SKM-1 treated with dmso at 0.1 percent for 144 hours (cell line): ENCODE results near the gene MIA2.
"Not testable (repeated sequence)": the region's sequence is repeated elsewhere in the genome, so short reads cannot be mapped to it uniquely, and the experiment has no call there.

Experiments
- DNase-seq: peaks from one replicate; lab custom pipeline; 2025; ENCODE audit not compliant: unreplicated experiment; lab: John Stamatoyannopoulos, UW

The MIA2 gene

DNA sequence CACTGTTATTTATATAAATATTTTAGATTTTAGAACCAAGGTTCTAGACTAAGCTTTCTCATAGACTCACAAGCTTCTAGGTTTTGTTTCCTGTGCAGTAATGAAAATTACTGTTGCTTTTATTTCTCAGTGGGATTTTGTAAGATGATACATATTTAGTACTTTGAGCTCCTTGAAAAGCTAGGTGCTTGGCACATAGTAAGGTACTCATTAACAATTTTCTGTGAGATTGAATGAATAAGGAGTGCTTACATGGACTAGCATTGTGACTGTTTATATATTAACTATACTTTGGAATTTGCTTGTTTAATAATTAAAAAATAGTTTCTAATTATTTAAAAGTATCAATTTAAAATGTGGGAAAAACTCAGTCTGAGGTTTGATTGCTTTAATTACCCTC, 85.7 kb downstream of the MIA2 start:
- no peak for DNase-seq

DNA sequence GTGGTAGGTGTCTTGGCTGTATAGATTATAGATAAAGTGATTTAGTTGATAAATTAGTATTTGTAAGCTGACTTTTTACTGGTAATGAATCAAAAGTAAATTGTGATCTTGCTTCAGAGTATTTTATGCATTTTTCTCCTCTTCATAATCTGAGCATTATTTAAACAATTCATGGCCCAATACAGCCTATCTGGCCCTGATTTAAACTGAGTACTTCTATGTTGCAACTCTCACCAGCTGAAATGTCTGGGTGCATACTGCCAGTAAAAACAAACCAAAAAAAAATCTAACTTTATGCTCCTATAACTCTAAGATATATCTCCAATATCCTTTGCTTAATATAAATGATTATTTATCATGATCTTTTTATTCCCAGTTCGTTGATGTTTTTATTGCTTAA, 86.6 kb downstream of the MIA2 start:
- DNase-seq: no peak

DNA sequence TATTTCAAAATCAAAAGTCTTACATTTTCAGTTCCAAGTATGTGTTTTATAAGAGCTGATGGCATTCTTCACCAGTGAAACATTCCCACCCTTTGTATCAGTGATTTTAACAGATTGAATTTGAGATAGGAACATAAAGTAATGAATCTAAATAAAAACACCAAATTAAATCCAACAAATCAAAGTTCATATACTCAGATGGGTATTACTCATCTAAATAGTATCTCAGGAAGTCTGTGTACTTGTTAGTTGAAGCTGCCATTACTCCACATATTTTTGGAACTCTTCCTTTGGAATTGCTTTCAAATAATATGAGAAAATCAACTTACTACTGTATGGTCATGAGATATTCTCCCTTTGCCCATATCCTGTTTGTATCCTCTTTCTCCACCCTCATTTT, 89.1 kb downstream of the MIA2 start:
- DNase-seq: no peak

DNA sequence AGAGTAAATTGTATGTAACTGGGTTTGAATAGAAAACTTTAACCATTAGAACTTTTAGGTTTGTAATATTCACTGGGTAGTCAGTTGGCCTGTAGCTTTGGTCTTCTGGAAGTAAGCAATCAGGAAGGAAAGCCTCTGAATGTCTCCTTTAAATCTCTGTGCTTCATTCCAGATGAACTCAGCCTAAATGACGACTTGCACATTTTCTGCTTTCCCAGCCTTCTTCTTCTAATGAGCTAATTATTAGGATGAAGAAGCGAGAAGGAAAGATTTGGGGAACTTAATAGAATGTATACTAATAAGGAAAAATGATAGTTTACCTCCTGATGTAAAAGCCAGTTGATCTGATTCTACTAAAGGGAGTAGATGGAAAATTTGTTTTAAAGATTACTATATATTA, 90.4 kb downstream of the MIA2 start:
- no peak for DNase-seq

DNA sequence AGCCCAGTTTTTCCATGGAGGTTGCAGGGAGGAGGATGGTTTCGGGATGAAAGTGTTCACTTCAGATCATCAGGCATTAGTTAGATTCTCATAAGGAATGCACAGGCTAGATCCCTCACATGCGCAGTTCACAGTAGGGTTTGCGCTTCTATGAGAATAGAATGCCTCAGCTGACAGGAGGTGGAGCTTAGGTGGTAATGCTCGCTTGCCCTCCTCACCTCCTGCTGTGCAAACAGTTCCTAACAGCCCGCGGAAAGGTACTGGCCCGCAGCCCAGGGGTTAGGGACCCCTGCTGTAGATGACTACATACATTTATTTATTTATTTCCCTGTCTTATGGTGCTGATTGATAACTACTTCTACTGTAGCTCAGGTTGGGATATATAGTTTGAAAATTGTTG, 105.3 kb downstream of the MIA2 start:
- DNase-seq: no peak

DNA sequence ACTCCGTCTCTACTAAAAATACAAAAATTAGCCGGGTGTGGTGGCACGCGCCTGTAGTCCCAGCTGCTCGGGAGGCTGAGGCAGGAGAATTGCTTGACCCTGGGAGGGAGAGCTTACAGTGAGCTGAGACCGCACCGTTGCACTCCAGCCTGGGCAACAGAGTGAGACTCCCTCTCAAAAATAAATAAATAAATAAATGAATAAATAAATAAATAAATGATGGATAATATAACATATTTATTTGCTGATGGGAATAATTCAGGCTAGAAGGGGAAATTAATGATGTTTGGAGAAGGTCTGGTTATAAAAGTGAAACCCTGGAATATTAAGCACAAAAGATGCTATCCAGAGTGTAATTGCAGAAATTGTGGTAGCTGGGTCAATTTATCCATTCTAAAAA, 107.4 kb downstream of the MIA2 start:
- DNase-seq: not testable (repeated sequence)

DNA sequence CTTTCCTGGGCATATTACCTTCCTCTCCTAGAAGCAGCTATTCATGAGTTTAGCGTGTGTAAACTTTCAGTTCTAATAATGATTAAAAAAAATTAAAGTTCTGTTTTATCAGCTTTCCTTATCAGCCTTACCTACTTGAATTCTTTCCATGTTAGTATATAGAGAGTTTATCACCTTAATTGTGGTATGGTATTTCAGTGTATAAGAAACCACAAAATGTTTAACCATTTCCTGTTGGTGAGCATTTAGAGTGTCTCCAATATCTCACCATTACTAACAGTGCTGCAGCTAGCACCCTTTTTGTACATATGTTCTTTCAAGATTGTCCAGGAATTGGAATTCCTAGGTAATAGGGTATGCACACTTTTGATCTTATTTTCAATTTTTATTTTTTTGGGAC, 109.1 kb downstream of the MIA2 start:
- DNase-seq: no peak

DNA sequence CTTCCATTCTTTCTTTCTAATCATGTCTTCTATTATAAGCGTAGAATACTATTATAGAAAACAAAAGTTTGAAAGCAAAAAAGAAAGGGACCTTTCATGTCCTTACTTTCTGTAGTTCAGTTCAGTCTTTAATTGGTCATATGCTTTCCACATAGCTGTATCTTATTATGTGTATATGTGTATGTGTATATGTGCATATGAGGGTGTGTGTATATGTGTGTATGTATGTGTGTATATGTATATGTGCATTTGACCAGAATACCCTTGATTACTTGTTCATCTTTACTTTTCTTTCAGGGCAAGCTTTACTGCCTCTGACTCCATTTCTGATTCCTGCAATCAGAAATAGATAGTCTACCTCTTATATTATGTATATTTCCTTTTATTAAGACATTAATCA, 109.9 kb downstream of the MIA2 start:
- DNase-seq: no peak

DNA sequence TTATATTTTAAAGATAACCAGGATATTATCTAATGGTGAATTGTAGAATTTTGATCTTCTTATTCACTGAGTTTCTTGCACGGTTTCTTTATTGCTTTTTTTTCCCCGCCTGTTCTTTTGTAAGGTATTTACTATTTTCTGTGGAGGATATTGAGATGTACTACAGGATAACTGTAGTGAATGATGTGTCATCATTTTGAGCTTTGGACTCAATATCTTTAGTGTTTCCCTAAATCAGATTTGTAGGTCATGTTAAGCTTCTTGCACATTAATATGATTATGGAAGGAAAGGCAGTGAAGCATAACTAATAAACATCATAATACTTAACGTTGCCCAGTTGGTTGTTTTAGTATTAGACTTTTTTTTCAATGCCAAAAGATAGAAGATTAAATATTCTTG, 117.2 kb downstream of the MIA2 start:
- DNase-seq: no peak

DNA sequence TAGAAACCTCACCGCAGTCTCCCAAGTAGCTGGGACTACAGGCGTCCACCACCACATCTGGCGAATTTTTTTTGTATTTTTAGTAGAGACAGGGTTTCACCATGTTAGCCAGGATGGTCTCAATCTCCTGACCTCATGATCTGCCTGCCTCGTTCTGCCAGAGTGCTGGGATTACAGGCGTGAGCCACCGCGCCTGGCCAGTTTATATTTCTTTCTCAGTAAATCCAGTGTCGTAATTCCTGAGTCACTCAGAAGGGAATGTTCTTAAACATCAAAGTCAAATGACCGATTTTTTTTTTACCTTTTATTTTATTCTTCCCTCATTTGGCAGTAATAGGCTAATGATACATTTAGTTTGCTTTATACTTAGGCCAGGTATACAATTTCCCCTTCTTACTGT, 118.0 kb downstream of the MIA2 start:
- no peak for DNase-seq

DNA sequence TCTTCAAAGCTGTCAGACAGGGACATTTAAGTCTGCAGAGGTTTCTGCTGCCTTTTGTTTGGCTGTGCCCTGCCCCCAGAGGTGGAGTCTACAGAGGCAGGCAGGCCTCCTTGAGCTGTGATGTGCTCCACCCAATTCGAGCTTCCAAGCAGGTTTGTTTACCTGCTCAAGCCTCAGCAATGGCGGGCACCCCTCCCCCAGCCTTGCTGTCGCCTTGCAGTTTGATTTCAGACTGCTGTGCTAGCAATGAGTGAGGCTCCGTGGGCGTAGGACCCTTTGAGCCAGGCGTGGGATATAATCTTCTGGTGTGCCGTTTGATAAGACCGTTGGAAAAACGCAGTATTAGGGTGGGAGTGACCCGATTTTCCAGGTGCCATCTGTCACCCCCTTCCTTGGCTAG, 125.4 kb downstream of the MIA2 start:
- DNase-seq: not testable (repeated sequence)

DNA sequence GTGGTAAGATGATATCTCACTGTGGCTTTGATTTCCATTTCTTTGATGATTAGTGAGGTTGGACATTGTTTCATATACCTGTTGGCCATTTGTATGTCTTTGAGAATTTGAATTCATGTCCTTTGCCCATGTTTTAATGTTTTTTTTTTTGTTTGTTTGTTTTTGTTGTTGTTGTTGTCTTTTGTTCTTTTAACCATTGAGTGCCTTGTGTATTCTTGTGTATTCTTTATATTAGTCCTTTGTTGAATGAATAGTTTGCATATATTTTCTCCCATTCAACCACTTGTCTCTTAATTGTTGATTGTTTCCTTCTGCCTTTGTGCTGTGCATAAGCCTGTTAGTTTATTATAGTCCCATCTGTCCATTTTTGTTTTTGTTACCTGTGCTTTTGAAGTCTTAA, 126.6 kb downstream of the MIA2 start:
- DNase-seq: no peak

DNA sequence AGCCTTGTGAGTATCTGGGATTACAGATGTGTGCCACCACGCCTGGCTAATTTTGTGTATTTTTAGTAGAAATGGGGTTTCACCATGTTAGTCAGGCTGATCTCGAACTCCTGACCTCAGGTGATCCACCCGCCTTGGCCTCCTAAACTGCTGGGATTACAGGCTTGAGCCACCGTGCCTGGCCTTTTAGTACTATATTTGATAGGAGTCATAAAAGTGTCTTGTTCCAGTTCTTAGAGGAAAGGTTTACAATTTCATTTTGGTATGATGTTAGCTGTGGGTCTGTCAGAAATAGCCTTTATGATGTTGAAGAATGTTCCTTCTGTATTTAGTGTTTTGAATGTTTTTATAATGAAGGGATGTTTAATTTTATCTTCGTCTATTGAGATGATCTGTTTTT, 127.8 kb downstream of the MIA2 start:
- DNase-seq: not testable (repeated sequence)

DNA sequence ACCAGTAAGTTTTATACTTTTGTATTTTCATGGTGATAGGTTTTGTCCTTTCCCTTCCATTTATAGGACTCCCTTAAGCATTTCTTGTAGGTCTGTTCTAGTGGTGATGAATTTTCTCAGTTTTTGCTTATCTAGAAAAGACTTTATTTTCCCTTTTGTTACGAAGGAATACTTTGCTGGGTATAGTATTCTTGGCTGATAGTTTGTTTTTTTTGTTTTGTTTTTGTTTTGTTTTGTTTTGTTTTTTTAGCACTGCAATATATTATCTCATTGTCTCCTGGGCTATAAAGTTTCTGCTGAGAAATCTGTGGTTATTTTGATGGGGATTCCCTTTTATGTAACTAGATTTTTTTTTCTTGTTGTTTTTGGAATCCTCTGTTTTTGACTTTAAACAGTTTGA, 130.8 kb downstream of the MIA2 start:
- DNase-seq: no peak

DNA sequence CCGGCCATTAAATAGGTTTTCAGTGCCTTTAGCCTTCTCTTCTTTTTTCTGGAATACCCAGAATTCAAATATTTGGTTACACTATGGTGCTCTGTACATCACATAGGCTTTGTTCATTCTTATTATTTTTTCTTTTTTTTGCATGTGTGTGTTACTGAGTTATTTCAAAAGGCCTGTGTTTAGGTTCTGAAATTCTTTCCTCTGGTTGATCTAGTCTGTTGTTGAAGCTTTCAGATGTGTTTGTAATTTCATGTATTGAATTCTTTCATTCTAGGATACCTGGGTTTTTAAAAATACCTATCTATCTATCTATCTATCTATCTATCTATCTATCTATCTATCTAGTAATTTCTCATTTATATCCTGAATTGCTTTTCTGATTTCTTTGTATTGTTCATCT, 131.6 kb downstream of the MIA2 start:
- DNase-seq: no peak

DNA sequence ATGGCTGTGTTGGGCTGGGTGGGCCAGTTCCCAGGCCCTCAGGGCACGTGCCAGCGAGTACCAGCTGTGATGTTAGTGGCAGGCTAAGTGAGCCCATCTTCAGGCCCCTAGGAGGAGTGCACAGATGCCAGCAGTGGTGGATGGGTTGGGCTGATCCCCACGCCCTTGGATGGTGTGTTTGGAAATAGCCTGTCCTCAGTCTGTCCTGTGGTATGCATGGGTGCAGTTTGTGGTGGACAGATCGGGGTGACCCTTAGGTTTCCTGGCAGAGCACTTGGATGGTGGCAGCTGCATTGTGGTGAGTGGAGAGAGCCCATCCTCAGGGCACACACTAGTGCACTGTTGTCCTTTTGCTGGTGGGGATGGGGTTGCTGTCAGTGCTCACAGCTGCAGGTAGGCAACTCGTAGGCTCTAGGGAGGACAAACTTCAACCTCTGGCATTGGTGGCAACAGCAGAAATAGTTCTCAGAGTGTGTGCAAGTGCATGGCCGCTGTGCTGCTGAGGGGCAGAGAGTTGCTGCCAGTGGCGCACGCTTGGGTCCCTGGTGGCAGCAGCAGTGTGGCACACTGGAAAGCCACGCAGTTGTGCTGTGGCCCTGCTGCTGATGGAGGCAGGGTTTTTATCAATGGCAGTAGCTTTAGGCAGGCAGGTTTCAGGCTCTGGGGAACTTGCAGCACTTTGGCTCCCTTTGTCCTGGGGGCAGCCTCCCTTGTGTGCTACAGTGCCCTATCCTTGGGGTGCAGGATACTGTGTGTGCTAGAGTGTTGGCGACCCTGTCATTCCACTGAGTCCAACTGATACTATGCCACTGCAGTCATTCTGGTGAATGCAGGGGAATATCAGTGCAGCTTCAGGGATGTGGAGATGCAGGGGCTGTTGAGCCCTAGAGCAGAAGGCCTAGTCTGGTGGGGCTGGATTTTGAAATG, 133.0 kb downstream of the MIA2 start:
- no peak for DNase-seq

DNA sequence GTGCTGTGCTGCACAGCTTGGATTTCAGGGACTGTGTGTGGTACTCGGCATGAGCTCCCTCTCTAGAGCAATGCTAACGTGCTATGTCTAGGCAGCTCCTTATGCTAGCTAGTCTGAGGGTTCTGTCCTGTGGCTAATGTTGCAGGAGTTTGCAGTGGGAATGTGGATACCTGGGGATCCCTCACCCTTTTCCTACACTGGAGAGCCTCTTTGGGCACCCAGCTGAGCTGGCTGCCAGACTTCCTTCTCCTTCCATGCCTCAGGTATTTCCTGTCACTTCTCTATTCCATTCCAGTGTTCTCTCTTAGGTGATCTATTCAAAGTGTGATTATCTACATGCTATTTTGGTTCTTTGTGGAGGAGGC, 133.7 kb downstream of the MIA2 start:
- no peak for DNase-seq

DNA sequence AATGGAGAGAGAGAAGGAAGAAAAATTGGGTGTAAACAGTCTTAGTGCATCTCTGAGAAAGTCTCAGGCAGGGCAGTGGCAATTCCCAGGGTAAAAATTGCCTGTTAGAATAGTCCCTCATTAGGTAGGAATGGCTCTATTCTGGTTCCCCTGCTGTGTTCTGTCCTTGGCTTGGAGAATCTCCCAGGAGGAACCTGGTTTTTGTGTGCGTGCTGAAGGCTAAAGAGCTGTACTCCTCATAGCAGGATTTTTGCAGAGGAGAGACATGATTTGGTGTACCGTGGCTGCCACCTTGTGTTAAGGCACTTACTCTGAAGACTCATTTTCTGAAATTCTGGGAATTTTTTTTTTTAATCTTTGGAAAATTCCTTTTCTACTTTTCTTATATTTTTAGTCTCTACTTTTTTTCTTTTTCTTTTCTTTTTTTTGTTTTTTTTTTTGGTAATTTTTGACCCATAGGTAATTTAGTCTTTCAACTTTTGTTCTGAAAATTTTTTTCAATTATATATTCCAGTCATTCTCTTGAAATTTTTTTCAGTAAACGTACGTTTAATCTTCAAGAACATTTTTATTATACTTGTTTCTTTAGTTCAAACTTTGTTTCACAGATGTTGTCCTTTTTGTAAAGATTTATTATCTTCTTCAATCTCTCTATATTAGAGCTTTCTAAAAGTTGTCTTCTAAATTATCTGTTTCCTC, 134.7 kb downstream of the MIA2 start:
- DNase-seq: no peak

DNA sequence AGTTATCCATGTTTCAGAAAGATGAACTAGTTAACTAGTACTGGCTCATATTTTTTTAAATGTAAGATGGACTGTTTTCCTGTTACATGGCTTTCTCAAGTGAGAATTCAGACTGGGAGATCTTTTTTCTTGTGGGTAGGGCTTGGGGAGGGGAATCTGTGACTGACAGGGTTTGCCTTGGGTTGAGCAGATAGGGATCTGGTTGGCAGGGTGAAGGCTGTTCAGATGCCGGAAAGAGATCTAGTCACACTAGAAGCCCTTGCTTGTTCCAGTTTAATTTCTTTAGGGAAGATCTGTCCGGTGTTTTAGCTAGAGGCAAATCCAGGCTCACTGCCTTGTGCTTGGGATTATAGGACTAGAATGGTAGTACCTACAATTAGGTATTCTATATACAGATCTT, 135.3 kb downstream of the MIA2 start:
- no peak for DNase-seq

DNA sequence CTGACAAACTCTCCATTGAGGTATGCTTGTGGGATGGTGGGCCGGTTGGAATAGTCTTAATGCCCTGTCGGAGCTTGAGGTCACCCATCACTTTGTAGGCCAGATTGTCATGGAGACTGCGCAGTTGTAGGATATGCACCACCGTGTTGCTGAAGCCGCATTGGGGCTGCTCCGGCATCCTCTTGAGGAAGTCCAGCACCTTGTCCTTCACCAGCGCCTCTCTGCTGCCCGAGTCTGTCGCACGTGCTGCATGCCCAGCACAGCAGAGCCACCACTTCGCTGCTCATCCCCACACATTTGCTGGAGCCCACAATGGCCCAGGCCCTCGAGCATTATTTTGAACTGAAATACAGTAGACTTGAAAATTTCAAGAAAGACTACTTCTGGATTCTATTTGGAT, 136.7 kb downstream of the MIA2 start:
- DNase-seq: no peak

DNA sequence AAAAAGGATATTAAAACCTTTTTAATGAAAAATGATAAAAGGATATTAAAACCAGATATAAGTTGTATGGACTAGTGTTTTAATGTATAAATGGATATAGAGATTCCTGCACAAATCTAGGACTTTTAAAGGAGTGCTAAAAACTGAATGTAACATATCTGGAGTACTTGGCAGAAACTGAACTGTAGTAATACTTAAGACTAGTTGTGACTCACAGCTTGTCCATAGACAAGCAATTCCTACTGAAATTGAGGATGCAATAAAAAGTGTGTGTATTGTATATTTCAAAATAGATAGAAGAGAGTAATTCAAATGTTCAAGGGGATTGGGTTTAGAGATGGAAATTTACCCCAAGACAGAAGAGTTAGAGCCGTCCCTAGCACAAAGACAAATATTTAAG, 138.9 kb downstream of the MIA2 start:
- no peak for DNase-seq

DNA sequence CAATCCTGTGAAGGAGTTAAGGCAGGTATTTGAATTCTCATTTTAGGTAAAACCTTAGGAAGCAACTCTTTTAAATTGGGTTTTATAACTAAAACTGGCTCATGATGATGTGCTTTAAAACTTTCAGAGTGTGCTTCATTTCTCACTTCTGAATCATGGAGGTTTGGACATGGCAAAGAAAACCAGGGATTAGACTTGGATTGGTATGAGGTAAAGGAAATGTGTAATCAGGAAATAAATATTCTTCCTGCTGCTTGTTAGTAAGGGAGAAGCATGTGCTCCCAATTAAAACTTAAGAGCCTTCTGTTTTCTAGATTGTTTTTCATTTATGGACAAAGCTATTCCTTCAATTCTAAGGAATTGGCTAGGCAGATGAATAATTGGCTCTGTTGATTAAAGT, 141.1 kb downstream of the MIA2 start:
- no peak for DNase-seq
